Erythroblast (primary cell): ENCODE measurements around the gene SLC35E4.

Experiments
- GATA1 ChIP-seq: IDR thresholded peaks from 2 replicates; pipeline ENCODE4 v1.6.1; 2011; ENCODE audit warnings: low read depth, mild to moderate bottlenecking, control low read depth, low read length, moderate library complexity
- POLR2A ChIP-seq: IDR thresholded peaks from 2 replicates; pipeline ENCODE4 v1.6.1; 2011; ENCODE audit warnings: mild to moderate bottlenecking, low read length

DNA sequence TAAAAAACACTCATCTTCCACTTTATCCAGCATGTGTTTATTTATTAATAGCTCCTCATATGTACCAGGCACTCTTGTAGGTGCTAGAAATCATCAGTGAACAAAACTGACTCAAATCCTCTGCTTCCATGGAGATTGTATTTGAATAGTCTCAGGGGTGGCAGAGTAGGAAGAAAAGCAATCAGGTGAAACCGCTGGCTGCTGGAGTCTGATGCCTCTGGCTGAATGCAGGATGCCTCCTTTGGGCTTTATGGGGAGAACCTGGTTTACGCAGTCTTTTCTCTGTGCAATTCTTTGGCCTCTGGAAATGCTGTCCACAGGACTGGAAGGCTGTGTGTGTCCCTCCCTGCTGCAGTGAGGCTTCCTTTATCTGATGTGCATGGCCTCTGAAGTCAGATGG lies 46.2 kb downstream of the SLC35E4 start:
- TF ChIP-seq POLR2A (no peak), GATA1 (no peak)
